Ramos (cell line): ENCODE data around the gene EIPR1.

ENCODE experiments used
- in situ Hi-C: fragments of 300-500 bp; cut with MboI; formaldehyde crosslinking; loops from one replicate; pipeline ENCODE4 v1.14.3; 2022; ENCODE audit warnings: low sequenced_read_pairs; ENCODE audit not compliant: unreplicated experiment

The EIPR1 gene

DNA sequence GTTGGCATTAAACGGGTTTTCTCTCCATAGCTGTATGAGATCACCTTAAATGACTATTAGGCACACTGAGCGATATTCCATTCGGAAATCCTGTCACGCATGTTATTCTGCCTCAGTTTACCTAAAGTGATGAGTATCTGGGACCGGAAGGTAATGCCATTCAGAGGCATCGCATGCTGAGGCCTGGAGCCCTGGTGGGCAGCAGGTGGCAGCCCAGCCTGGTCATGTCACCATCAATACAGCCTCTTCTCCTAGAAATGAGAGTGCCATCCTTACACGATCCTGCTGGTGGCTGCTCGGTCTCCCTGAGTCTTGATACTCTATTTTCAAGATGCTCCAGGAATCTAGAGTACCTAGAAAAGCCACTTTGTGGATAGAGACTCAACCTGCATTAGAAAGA, 119.8 kb downstream of the EIPR1 start:
- in situ Hi-C loops, result no loop called here

DNA sequence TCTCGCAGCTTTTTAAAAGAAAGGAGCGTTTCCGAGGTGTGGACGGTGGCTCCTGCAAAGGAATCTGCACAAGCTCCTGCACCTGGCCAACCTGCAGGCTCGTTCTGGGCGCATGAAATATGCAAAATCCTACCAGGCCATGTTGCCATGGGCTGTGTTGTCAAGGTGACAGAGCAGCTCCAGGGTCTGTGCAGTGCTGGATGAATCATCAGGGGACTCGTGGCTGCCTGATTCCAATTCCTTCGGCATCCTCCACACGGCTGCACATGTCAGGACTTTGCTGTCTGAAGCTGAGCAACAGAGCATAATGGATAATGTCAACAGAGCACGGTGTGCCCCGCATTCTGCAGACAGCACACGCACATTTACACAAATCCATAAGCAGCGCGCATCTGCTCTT, 120.5 kb downstream of the EIPR1 start:
- in situ Hi-C loops, result no loop called here

DNA sequence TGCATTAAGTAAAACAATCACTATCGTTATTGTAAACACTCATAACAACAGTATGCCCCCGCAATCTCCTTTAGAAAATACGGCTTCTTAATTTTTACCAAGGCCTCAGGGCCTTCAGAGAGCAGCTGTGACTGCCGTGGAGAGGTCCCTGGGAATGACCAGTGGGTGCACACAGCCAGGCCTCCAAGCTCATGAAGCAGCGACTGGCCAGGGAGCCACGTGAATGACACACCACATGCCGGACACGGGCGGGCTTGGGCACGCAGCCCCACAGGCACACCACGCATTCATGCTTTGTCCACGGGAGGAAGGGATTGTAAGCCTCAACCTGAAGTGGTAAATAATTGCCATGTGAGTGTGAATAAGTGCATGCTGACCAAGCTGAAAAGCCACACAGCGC, 121.0 kb downstream of the EIPR1 start:
- in situ Hi-C loops, result no loop called here

DNA sequence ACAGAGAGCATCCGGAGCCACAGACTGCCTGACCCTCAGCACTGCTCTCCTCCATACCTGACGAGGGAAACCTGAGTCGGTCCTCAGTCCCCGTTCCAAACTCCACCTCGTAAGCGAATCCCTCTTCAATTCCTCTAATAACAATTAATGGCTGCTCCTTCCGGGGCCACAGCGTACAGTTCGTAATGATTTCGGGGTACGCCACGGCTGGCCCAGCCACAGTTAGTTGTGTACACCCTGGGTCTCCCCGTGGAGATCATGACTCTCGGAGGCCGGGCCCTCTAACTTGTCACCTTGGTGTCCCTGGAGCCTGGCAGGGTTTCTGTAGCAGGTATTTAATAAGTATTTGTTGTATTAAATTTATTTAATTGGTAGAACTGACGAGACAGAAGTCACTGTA, 121.5 kb downstream of the EIPR1 start:
- in situ Hi-C loops, result no loop called here

DNA sequence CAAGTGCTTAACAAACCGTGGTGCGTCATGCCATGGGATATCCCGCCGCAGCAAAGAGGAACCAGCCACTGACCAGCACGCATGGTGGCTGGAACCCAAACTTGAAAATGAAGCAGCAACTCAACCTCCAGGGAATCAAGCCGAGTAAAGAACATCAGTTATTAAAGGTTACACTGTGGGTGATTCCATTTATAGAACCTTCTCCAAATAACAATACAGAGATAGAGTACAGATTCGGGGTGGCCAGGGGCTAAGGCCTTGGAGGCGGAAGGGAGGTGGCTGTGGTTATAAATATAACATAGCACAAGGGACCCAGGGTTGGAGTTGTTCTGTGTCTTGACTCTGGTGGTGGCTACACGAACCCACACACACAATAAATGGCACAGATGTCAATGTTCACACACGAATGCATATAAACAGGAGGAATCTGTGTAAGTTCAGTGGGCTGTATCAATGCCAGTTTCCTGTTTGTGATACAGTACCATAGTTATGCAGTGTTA, 123.1 kb downstream of the EIPR1 start:
- in situ Hi-C loops, result no loop called here

DNA sequence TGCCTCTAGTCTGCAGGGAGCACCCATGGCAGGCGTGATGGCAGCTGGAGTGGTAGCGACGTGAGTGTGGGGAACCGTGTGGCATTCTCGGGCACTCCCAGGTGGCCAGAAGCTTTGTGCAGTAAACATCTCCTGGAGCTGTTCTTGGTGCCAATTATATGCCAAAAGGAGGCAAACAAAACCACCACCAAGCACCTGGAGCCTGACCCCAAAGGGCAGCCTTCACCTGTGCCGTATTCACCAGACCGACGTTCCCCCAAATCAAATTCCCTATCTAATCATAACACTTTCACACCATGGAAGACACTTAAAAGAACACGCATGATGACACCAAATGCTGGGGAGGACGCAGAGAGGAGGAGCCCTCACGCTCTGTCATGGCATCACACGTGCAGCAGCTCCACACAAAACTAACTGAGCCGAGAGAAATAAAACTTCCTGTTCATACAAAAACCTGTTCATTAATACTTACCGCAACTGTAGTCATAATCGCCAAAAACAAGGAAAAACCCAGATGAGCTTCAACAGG, 123.6 kb downstream of the EIPR1 start:
- in situ Hi-C loops, result no loop called here

DNA sequence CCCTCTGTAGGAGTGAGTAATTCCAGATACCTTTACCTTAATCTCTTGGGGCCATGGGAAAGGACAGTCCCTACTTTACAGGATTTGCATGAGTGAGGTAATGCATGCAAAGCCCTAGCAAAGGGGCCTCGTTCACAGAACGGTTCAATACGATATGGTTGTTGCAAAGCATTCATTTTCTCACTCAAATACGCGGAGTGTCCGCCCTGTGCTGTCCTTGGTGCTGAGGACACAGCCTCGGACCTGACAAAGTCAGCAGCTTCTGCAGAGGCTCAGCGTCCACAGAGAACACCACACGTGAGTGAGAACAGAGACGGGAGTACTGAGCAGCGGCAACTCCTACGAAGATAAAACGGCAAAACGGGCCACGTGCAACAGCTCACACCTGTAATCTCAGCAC, 125.7 kb downstream of the EIPR1 start:
- in situ Hi-C loops, result no loop called here

DNA sequence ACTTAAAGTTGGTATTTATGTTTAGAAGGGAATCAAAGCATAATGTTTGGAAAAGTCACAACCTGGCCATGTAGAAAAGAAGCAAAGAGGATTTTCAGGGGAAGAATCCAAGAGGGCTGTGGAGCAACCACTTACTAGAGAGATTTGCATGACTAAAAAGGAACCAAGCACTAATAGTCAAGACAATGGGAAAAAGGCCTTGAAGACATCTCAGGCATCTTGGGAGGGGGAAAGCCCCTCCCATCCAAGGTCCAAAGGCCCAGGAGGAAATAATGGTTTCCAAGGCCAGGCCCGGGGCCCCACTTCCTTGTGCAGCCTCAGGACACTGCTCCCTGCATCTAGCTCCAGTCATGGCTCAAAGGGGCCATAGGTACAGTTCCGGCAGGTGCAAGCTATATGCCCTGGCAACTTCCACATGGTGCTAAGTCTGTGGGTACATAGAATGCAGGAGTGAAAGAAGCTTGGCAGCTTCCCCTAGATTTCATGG, 128.1 kb downstream of the EIPR1 start:
- in situ Hi-C loops, result no loop called here

DNA sequence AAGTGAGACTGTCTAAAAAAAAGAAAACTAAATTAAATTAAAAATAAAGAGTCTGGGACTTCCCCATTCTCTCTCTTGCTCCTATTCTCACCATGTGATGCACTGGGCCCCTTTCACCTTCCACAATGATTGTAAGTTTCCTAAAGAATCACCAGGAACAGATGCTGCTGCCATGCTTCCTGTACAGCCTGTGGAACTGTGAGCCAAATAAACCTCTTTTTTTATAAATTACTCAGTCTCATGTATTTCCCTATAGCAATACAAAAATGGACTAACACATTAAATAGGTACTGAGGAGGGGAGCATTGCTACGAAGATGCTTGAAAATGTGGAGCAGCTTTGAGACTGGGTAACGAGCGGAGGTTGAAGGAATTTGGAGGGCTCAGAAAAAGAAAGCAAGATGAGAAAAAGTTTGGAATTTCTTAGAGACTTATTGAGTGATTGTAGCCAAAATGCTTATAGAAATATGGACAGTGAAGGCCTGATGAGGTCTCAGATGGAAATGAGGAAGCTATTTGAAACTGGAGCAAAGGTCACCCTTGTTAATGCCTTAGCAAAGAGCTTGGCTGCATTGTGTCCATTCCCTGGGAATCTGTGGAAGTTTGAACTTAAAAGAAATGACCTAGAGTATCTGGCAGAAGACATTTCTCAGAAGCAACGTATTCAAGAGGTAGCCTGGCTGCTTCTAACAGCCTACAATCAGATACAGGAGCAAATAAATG, 128.7 kb downstream of the EIPR1 start:
- in situ Hi-C loops, result no loop called here

DNA sequence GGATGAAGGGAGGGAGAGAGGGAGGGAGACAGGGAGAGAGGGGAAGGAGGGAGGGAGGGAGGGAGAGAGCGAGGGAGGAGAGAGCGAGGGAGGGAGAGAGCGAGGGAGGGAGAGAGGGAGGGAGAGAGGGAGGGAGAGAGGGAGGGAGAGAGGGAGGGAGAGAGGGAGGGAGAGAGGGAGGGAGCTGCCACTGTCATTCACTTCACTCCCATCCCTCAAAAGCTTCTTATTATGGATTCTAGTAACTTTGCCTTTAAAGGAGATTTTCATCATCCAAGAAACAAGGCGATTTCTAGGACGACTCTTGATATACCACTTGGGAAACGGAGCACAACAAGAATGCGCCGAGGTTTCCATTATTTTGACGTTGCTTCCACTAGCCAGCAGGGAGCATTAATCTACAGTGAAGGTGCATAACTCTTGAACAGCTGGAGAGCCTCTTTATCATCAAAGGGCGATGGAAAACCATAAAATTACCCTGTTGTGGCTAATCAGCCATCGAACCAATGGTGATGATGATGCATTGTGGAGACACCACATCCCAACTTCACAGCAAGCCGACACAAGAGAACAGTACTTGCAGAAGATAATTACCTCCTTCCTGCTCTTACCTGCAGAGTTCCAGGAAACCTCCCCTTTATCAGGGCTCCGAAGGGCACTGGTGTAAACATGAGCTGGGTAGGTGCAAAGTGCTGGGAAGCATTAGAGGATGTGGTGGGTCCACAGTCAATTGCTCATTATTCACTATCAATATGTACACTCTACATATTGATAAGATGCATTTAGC, 130.5 kb downstream of the EIPR1 start:
- in situ Hi-C loops, result no loop called here

DNA sequence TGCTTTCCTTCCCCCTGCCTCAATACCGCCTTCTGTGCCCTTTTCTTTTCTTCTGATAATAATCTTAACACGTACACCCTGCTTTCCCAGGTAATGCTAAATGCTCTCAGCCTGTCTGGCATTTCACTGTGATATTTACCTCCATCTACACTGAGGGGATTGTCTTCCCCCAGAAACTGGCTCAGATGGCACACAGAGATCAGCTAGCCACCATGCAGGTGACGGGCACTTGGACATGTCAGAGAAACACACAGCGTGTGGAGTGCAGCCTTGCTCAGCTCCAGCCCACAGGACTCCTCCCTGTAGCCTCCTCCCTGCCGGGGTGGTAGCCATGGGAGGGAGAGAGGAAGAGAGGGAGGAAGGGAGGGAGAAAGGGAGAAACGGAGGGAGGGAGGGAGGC, 131.2 kb downstream of the EIPR1 start:
- in situ Hi-C loops, result no loop called here

DNA sequence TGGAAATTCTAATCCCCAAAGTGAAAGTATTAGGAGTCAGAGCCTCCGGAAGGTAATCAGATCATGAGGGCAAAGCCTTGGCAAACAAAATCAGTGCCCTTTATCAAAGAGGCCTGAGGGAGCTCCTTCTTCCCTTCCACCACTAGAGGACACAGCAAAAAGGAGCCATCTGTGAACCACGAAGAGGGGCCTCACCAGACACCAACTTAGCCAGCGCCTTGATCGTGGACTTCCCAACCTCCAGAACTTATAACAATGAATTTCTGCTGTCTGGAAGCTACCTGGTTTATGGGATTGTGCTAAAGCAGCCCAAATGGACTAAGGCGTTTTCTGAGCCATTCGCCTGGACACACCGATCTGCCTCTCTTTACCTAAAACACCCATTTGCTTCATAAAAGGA, 133.1 kb downstream of the EIPR1 start:
- in situ Hi-C loops, result no loop called here

DNA sequence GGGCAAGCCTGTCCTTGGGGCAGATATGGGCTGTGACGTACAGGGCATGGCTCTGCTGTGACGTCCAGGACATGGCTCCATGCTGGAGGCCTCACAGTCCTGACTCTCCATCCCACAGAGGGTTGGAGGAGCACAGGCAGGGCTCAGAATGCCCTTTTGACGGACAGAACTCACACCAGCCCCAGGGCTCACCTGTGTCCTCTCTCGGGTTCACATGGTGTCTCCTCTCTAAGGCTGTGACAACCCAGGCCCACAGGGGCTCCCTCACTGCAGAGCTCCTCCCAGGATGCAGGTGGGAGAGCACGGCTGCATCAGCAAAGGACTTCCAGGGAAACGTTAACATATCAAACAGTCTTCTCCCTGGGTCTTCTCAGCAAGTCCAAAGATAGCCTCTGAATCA, 133.8 kb downstream of the EIPR1 start:
- in situ Hi-C loops, result no loop called here

DNA sequence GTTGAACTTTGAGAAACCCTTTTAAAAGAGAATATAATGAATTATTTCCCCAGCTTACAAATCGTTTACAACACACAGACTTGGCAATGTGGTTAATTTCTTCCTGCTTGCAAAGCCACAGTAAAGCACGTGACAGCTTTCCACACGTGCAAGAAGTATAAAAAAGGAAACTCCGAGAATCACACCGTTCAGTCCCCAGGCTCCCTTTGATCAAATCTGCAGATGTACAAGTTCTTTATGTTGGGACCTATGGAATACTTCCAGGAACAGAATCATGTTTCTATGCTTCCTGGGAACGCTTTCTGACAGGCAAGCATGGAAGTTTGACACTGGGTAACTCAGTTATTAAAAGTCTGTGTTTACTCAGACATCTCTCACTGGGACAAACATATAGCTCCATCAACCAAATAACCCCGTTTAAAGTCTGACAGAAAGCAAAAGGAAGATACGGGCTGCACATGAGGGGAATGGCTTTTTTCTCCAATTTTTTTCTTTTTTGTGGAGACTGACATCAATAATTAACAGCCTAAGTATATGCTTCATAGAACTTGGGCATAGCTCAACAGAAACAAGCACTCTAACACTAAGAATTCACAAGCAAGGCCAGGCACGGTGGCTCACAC, 134.8 kb downstream of the EIPR1 start:
- in situ Hi-C loops, result no loop called here

DNA sequence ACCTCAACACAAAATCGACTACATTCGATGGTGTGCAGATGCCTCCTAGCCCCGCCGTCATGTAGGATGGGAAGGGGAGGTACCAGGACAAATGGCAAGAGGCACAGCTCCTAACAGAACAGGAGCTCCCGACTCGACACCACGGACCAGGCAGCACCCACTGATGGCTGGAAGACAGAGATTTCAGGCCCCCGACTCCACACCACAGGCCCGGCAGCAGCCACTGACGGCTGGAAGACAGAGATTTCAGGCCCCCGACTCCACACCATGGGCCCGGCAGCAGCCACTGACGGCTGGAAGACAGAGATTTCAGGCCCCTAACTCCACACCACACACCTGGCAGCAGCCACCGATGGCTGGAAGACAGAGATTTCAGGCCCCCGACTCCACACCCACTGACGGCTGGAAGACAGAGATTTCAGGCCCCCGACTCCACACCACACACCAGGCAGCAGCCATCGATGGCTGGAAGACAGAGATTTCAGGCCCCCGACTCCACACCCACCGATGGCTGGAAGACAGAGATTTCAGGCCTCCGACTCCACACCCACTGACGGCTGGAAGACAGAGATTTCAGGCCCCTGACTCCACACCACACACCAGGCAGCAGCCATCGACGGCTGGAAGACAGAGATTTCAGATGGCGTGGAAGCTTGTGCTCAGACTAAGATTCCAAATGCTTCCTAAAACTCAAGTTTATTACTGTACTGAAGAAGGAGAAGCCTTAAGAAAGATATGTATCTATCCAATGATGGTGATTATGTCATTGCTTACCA, 135.5 kb downstream of the EIPR1 start:
- in situ Hi-C loops, result no loop called here

DNA sequence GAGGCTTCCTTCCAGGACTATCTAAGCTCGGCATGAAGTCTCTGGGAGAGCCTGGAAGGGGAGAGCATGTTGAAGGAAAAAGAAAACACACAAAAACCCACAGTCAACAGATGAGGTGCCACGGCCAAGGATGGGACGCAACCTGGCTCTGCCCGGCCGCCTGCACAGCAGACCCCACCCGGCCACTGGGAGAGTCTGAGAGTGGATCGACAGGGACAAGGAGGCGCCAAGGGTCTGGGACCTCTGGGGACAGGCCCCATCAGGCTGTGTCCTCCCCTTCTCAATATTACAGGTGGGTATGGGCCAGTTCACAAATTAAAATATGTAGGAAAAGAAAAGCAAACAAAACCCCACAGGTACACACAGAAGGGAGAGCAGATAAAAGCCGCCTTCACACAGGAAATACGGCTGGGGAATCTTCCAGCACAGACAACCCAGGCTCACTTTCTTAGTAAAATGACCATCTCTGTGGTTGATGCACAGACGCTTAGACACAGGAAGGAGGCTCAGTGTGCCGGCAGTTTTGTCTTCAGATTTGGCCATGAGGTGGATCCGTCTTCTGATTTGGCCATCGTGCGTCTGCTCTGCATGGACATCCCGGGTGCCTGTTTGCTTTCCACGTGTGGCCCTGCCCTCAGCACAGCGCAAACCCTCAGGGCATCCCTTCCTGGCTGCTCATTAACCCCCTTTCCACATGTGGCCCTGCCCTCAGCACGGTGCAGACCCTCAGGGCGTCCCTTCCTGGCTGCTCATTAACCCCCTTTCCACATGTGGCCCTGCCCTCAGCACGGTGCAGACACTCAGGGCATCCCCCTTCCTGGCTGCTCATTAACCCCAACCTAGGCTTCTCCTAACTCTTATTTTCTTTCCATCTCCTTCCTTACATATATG, 138.4 kb downstream of the EIPR1 start:
- in situ Hi-C loops, result no loop called here

DNA sequence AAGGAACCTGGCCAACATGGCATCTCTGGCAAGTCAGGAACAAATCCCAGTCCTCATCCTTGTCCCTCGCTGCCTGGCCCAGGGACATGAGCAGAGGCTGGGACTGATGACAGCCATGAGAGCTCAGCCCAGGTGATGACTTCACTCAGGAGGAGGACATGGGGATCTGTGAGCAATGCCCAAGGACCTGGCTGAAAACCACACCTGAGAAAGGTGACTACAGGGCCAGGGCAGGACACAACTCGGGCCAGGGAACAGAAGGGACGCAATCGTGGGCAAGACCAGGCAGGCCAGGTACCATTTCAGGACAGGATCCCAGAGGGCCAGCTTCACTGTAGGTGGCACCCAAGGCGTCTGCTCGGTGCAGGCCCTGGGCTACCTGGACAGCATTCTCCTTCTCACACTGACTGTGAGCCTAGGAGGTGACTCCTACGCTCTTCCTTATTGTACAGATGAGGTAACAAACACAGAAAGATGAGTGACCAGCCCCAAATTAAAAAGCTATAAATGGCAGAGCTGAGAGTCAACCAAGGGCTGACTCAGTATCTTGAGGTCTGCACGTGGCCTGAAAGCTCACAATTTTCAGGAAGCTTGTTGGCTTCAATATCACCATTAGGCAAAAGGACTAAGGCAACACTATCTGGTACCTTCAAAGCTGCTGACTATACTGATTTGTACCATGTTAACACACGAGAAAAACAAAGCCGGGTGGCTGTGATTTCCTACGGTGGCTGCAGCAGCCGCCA, 141.1 kb downstream of the EIPR1 start:
- in situ Hi-C loops, result no loop called here

DNA sequence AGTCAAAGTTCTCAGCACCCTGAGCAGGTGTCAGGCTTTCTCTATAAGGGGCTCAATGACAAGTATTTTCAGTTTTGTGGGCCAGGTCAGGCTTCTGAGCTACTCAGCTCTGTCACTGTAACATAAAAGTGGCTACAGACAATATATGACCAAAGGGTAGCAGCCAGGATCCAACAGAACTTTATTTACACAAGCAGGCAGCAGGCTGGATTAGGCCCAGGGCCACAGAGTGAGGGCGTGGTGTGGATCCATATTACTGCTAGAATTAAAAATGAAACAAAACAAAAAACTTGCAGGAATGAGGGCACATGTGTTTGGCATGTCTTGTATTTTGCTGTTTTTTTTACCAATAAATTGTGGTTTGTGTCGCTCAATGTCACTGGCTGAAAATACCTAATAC, 143.7 kb downstream of the EIPR1 start:
- in situ Hi-C loops, result no loop called here

DNA sequence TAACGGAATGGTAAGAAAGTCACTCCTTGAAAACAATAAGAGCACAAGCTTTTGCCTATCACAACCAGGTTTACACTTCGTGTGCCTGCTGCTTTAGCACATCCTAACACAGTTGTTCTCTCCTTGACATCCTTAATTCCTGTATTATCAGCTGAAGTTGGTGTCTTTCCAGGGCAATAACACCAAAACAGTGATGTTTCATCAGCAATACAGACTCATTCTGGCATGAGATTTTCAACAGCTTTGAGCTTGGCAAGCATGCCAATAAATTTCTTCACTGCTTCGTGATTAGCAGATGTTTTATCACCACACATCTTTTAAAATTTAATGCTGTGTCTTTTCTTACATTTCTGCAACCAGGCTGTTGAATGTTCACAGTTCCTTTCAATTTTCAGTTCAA, 148.4 kb downstream of the EIPR1 start:
- in situ Hi-C loops, result no loop called here
